ENCODE data around the gene SCN4A. TPM values are rescaled to one million over a fixed set of nuclear protein-coding genes. Genes with fewer than 3 reads are reported as not detected.
"Not testable (repeated sequence)": the region's sequence is repeated elsewhere in the genome, so short reads cannot be mapped to it uniquely, and the experiment has no call there.

The SCN4A gene
- total RNA-seq, 1 donor from 2014 or later, result 0.78 TPM

GRCh38 chr17:63916566-63917185, 56.0 kb downstream of the SCN4A start:
- POLR2A ChIA-PET, result interaction anchor here (0.8 to 12.9 kb wide), 7 partner anchors 14 to 229 kb away, joined by 3 to 272 read pairs (median 9); partner anchors contain the start of gene CD79B
- ATAC-seq (ENCODE audit: low read depth) (no peak), DNase-seq (no peak)
- H3K9me3 Mint-ChIP-seq, result no peaks in the 10 kb centered on the region
- no peaks in the 10 kb centered on the region for H3K27me3 Mint-ChIP-seq
- H3K4me3 Mint-ChIP-seq, result peak overlapping the region; percentile 67
- intact Hi-C loops (cut with micrococcal nuclease), result no loop called here
- CTCF ChIA-PET, result interaction anchor here (0.8 to 12.3 kb wide), 6 partner anchors 12 to 216 kb away, joined by 3 to 321 read pairs (median 109); partner anchors contain the start of genes ERN1 and ICAM2
- H3K36me3 Mint-ChIP-seq (ENCODE audit: low read depth), result no peaks in the 10 kb centered on the region
- H3K27ac Mint-ChIP-seq, result peak overlapping the region; percentile 68
- H3K4me1 Mint-ChIP-seq, result peaks cover 87% of the 10 kb centered on the region
- TF ChIP-seq CTCF (IDR thresholded peaks at IDR 0.05), result no peak

- H3K9me3 Mint-ChIP-seq; intact Hi-C loops (cut with micrococcal nuclease); H3K27me3 Mint-ChIP-seq; H3K36me3 Mint-ChIP-seq (ENCODE audit: low read depth): not testable (repeated sequence)
- ATAC-seq (ENCODE audit: low read depth) (peak; percentile 56), DNase-seq (peak; percentile 49)
- peak overlapping the region; percentile 67 for H3K4me3 Mint-ChIP-seq
- peaks cover 84% of the 10 kb centered on the region for H3K4me1 Mint-ChIP-seq
- ChIA-PET POLR2A (interaction anchor here (0.8 to 12.9 kb wide), 10 partner anchors 8 to 230 kb away, joined by 3 to 272 read pairs (median 8); partner anchors contain the start of genes CD79B and ICAM2), CTCF (interaction anchor here (1.1 to 12.3 kb wide), 9 partner anchors 9 to 217 kb away, joined by 3 to 321 read pairs (median 11); partner anchors contain the start of genes CD79B, ERN1 and ICAM2)
- peak overlapping the region; percentile 68 for H3K27ac Mint-ChIP-seq
Observed at GRCh38 chr17:63915753-63916152, 57.0 kb downstream of the SCN4A start.

GRCh38 chr17:63914471-63914870, 58.2 kb downstream of the SCN4A start:
- intact Hi-C loops (cut with micrococcal nuclease), result loop anchor here (5.0 kb wide), 1 partner anchor 368 kb away; no protein-coding TSS in a partner anchor
- peaks cover 1% of the 10 kb centered on the region for H3K27me3 Mint-ChIP-seq
- POLR2A ChIA-PET, result interaction anchor here (2.4 to 12.9 kb wide), 4 partner anchors 16 to 106 kb away, joined by 9 to 272 read pairs (median 37); partner anchors contain the start of genes CD79B and ICAM2
- TF ChIP-seq CTCF (IDR thresholded peaks at IDR 0.05), result no peak
- CTCF ChIA-PET, result interaction anchor here (1.5 to 12.3 kb wide), 5 partner anchors 18 to 218 kb away, joined by 11 to 321 read pairs (median 116); partner anchors contain the start of genes CD79B and ERN1
- peak overlapping the region; percentile 61 for H3K27ac Mint-ChIP-seq
- no peaks in the 10 kb centered on the region for H3K36me3 Mint-ChIP-seq (ENCODE audit: low read depth)
- ATAC-seq (ENCODE audit: low read depth), result no peak
- DNase-seq, result peak; percentile 9
- H3K9me3 Mint-ChIP-seq, result no peaks in the 10 kb centered on the region
- H3K4me1 Mint-ChIP-seq, result peaks cover 71% of the 10 kb centered on the region
- H3K4me3 Mint-ChIP-seq, result peak overlapping the region; percentile 15

- H3K36me3 Mint-ChIP-seq (ENCODE audit: low read depth), result no peaks in the 10 kb centered on the region
- TF ChIP-seq CTCF (IDR thresholded peaks at IDR 0.05), result no peak
- peak overlapping the region; percentile 35 for H3K27ac Mint-ChIP-seq
- H3K4me3 Mint-ChIP-seq, result no peak overlapping the region
- H3K9me3 Mint-ChIP-seq, result no peaks in the 10 kb centered on the region
- POLR2A ChIA-PET, result interaction anchor here (0.5 to 12.9 kb wide), 10 partner anchors 9 to 234 kb away, joined by 3 to 272 read pairs (median 12); partner anchors contain the start of genes CD79B and ICAM2
- intact Hi-C loops (cut with micrococcal nuclease), result loop anchor here (1.0 to 5.0 kb wide), 5 partner anchors 40 to 371 kb away; no protein-coding TSS in a partner anchor
- peaks cover 51% of the 10 kb centered on the region for H3K4me1 Mint-ChIP-seq
- DNase-seq (peak; percentile 59), ATAC-seq (ENCODE audit: low read depth) (peak; percentile 57)
- CTCF ChIA-PET, result interaction anchor here (0.9 to 12.3 kb wide), 14 partner anchors 8 to 221 kb away, joined by 3 to 116 read pairs (median 12); partner anchors contain the start of genes CD79B, ERN1 and ICAM2
- H3K27me3 Mint-ChIP-seq, result peaks cover 1% of the 10 kb centered on the region
Observed at GRCh38 chr17:63911657-63912100, 61.0 kb downstream of the SCN4A start.

- no peaks in the 10 kb centered on the region for H3K9me3 Mint-ChIP-seq
- H3K27ac Mint-ChIP-seq, result peak within 1 kb of the TSS; percentile 35
- ChIA-PET POLR2A (interaction anchor here (0.5 to 12.9 kb wide), 8 partner anchors 10 to 235 kb away, joined by 3 to 272 read pairs (median 14); partner anchors contain the start of genes CD79B and ICAM2), CTCF (interaction anchor here (0.9 to 12.3 kb wide), 14 partner anchors 9 to 221 kb away, joined by 3 to 116 read pairs (median 11); partner anchors contain the start of genes CD79B, ERN1 and ICAM2)
- DNase-seq (peak; percentile 12), ATAC-seq (ENCODE audit: low read depth) (no peak)
- TF ChIP-seq CTCF (IDR thresholded peaks at IDR 0.05), result no peak
- H3K4me1 Mint-ChIP-seq, result peaks cover 45% of the 10 kb centered on the region
- H3K4me3 Mint-ChIP-seq, result no peak within 1 kb of the TSS
- H3K27me3 Mint-ChIP-seq, result peaks cover 1% of the 10 kb centered on the region
- intact Hi-C loops (cut with micrococcal nuclease), result loop anchor here (1.0 to 5.0 kb wide), 5 partner anchors 40 to 371 kb away; no protein-coding TSS in a partner anchor
- no peaks in the 10 kb centered on the region for H3K36me3 Mint-ChIP-seq (ENCODE audit: low read depth)
Observed at GRCh38 chr17:63911041-63911635, 61.6 kb downstream of the SCN4A start, which contains the start of gene CSHL1. Gene CSHL1, minus strand, starts transcription at chr17:63911258. Its CDS starts 62 bp downstream, at chr17:63911196.
